Skin epidermis (tissue), 12 donors: ENCODE measurements around the gene SYCE3.

Experiments used
- H3K27ac ChIP-seq, 21 experiments: fragments of 200-600 bp; sonication (generic) in 11 of 21; one replicate each; pipeline ENCODE4 v1.5.0; 2020; ENCODE audit warnings: mild to moderate bottlenecking in 3 of 21, inconsistent platforms in 2 of 21, moderate library complexity in 2 of 21
- H3K4me3 ChIP-seq, 7 experiments: fragments of 200-600 bp; sonication (generic) in 2 of 7; one replicate each; pipeline ENCODE4 v1.5.0; 2020; ENCODE audit warnings: inconsistent platforms in 2 of 7, mild to moderate bottlenecking in 2 of 7, moderate library complexity in 1 of 7

SYCE3 gene

GRCh38 chr22:50601669-50602337 is 39.1 kb upstream of the SYCE3 start:
- Histone ChIP-seq H3K4me3 (peak overlapping the region in 1 of 7 experiments; percentile 43), H3K27ac (no peak overlapping the region)

- no peak overlapping the region for H3K27ac ChIP-seq
These were observed 38.4 kb upstream of the SYCE3 start for GRCh38 chr22:50600967-50601668.

DNA sequence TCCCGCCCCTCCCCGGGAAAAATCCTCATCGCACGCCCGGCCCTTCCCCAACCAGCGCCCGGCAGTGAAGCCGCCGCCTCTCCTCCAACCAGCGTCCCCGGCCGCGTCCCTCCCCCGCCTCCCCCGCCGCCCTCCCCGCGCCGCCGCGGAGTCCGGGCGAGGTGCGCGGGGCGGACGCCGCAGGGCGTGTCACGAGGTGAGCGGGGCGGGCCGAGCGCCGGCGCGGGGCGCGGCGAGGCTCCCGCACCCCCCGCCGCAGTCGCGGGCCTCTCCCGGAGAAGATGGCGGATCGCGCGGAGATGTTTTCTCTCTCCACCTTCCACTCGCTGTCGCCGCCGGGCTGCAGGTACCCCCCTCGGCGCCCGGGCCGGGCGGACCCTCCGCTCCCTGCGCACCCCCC is 37.8 kb upstream of the SYCE3 start, which contains the start of gene MAPK8IP2:
Gene MAPK8IP2, plus strand, starts transcription at position 256 of the 400 bp plus-strand sequence. Its CDS starts 26 bp downstream, at position 282.
- Histone ChIP-seq H3K4me3 (peak within 1 kb of the TSS in 6 of 7 experiments; percentile 33 to 49 (median 36)), H3K27ac (no peak within 1 kb of the TSS)

More at GRCh38 chr22:50600967-50601668, 38.4 kb upstream of the SYCE3 start:
- H3K4me3 ChIP-seq = peak overlapping the region in 5 of 7 experiments; percentile 17 to 49 (median 35)

- Histone ChIP-seq H3K4me3 (peak overlapping the region in 6 of 7 experiments; percentile 33 to 49 (median 36)), H3K27ac (no peak overlapping the region)
These were observed 37.2 kb upstream of the SYCE3 start for GRCh38 chr22:50599816-50600455.

DNA sequence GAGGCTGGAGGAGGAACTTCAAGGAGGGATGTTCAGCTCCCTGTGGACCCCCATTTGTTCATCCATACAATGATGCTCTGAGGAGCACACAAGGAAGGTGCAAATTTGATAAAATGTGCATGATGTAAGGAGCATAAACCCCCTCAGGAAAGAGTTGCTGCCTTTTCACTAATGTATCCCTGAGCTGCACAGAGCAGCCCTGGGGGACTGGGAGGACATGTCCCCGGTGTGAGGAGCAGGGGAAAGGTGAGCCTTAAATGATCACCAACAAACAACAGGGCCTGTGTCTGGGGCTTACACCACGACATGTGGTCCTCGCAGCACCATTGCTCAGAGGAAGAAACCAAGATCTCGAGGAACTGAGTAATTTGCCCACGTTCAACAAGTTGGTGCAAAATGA is 34.4 kb upstream of the SYCE3 start:
- Histone ChIP-seq H3K27ac (no peak overlapping the region), H3K4me3 (no peak overlapping the region)

GRCh38 chr22:50595189-50595588 is 32.5 kb upstream of the SYCE3 start:
- H3K27ac ChIP-seq = no peak overlapping the region
- no peak overlapping the region for H3K4me3 ChIP-seq

DNA sequence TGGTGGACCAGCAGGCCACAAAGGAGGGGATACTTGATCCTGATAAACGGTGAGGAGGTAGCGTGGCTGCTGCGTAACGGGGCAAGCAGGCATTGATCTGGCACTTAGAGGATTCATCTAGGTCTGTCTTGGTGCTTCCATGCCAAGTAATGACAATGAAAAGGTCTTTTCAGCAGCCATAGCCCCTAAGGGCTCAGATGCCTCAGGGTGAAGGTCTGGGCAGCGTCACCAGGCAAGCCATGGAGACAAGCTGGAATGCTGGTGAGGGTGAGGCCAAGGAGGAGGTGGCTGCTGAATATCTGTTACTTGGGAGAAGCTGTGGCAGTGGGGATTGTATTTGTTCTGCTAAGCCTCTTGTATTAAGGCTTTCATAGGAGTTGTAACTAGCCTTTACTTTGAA is 24.7 kb upstream of the SYCE3 start:
- Histone ChIP-seq H3K4me3 (no peak overlapping the region), H3K27ac (no peak overlapping the region)

DNA sequence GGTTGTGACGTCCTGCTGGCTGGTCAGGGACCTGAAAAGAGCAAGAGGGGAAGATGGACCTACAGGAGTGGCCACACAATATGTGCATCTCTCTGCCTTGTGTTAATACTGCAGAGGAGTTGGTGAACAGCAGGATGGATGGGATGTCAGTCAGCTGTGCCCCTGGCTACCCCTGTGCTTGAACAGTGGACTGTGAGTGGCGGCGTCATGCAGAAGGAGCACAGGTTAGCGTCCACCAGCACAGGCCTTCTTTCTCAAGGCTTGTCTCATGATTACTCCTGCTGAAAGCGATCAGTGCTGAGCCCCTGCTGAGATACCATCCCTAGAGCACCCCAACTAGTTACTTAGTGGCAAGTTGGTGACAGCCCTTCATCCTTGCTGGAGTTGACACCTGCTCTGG is 23.7 kb upstream of the SYCE3 start:
- H3K4me3 ChIP-seq = no peak overlapping the region
- H3K27ac ChIP-seq = no peak overlapping the region

DNA sequence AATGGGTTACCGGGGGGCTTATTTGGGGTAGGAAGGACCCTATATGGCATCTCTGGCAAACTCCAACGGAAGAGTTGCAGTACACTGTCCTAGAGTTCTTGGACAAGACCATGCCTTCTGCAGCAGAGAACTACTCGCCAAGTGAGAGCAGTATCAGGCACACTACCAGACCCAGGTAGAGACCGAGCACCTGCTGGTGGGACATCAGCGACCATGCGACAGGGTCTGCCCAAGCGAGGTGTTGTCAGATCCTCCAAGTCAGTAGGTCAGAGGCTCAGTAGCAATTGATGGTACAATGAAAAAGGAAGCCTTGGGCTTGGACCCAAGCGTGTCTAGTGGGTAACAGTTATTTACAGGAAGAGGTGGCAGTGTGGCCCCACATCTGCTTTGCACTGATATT is 23.1 kb upstream of the SYCE3 start:
- Histone ChIP-seq H3K27ac (no peak overlapping the region), H3K4me3 (no peak overlapping the region)

DNA sequence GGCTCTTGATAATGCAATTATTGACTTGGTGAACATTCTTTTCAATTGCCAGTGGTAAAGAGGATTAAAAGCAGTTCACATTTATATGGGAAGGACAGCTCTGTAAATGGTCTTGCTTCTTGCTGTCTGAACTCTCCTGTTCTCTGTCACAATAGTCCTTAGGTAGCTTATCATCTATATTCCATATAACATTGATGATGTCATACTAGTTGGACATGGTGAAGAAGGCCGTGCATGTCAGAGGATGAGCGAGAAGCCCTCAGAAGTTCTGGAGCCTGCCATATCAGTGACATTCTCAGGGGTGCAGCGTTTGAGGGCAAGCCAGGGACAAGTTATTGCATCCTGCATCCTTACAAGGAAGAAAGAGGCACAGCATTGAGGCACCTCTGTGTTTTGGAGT is 22.5 kb upstream of the SYCE3 start:
- Histone ChIP-seq H3K4me3 (no peak overlapping the region), H3K27ac (no peak overlapping the region)

- Histone ChIP-seq H3K27ac (no peak overlapping the region), H3K4me3 (no peak overlapping the region)
These were observed 21.7 kb upstream of the SYCE3 start for GRCh38 chr22:50584106-50585096.

DNA sequence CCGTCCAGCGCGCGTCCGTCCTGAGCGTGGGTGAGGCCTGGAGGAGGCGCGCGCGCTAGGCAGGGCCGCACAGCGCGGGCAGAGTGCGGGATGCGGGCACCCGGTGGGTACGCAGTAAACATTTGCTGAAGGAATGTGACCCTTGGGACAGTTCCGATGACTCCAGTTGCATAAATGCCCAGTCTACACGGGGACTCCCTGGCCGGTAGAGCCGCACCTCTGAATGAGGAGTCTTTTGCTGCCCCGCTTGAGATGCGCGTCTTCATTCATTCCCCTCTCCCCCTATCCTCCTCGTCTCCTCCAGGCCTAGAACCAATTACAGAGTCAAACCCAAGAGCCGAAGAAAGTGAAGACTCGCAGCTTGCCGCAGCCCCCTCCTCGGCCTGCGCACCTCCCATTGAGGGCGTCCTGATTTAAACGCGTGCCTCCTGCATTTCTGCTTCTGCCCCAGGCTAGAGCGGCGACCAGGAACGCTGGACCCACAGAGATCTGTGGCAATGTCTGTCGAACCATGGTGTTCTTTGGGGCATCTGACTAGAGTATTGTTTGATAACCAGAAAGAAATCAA is 20.7 kb upstream of the SYCE3 start:
- peak overlapping the region; percentile 42 to 99 (median 98) for H3K27ac ChIP-seq
- peak overlapping the region; percentile 64 to 93 (median 76) for H3K4me3 ChIP-seq

DNA sequence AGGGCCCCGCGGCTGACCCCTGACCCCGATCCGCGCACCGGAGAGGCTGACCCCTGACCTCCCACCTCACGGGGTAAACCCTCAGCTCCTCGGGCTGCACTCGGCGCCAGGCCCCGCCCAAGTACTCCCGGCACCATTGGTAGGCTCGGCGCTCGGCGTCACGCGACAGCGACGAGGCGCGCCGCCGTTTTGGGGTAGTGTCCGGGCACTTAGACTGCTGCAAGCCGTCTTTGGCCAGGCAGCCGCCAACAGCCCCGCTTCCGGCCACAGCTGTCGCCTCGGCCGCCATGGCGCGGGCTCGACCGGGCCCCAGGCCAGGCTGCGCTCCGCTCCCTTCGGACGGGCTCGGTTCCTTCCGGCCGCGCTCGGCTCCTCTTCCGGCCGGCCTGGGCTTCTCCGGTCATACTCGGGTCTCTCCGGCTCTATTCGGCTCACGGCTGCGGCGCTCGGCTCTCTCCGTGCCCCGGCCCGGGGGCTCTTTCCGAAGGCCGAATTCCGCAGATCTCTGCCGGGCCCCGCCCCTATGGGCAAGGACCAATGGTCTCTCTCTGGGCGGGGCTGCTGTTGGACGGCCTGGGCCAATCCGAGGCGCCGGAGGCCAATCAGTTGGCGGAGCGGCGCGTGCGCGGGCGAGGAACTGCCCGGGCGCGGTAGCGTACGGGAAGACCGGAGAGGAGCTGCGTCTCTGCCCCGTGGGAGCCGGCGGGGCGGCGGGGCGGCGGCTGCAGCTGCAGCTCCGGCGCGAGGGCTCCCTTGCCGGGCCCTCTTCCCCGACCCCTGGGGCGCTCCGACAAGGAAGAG is 20.0 kb upstream of the SYCE3 start, which contains the start of gene CHKB:
Gene CHKB, minus strand, starts transcription at position 357 of the 801 bp plus-strand sequence. Its CDS starts 68 bp downstream, at position 289.
- H3K4me3 ChIP-seq = peak within 1 kb of the TSS; percentile 64 to 93 (median 76)
- H3K27ac ChIP-seq = peak within 1 kb of the TSS; percentile 86 to 99 (median 98)

- H3K4me3 ChIP-seq = peak overlapping the region; percentile 64 to 93 (median 76)
- H3K27ac ChIP-seq = peak overlapping the region; percentile 86 to 99 (median 98)
These were observed 19.3 kb upstream of the SYCE3 start for GRCh38 chr22:50581950-50582492.

GRCh38 chr22:50581031-50581949 is 18.6 kb upstream of the SYCE3 start:
- Histone ChIP-seq H3K27ac (peak overlapping the region in 20 of 21 experiments; percentile 89 to 99 (median 98)), H3K4me3 (peak overlapping the region; percentile 64 to 93 (median 76))

GRCh38 chr22:50579752-50580151 is 17.0 kb upstream of the SYCE3 start:
- no peak overlapping the region for H3K27ac ChIP-seq
- no peak overlapping the region for H3K4me3 ChIP-seq
